Anterior cingulate cortex (tissue), 58 donors: ENCODE results near the gene CILP.

Experiments
- DNase-seq, 58 donors: peaks; one replicate each; lab custom pipeline; 2025; lab: John Stamatoyannopoulos, UW

Gene CILP

DNA sequence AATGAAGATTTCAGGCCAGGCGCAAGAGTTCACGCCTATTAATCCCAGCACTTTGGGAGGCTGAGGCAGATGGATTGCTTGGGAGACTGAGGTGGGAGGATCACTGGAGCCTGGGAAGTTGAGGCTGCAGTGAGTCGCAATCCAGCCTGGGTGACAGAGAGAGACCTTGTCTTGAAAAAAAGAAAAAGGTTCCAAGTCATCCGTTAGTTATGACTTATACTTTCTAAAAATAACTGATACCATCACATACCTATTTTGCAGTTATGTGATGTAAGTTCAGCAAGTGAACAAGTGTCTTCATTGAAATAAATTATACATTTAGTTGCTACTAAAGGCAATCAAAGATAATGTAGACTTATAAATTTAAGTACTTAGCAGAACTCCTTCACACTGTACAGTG lies 48.2 kb downstream of the CILP start:
- no peak for DNase-seq

DNA sequence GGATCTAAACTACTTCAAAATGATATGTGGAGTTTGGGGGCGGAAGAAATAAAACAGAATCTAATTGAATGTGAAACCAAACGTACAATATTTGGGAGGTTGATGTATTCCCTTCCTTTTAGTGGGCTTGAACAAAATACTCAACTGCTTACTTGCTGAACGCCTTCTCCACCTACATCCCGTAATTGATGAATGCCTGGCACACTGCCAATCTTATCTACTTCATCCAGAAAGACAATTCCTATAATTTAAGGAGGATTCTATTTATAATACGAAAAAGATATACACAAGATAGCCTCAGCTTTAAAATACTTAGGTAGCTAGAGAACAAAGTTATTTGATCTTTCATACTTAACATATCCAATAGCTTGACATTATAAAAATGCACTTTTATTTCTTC lies 54.6 kb downstream of the CILP start:
- no peak for DNase-seq

DNA sequence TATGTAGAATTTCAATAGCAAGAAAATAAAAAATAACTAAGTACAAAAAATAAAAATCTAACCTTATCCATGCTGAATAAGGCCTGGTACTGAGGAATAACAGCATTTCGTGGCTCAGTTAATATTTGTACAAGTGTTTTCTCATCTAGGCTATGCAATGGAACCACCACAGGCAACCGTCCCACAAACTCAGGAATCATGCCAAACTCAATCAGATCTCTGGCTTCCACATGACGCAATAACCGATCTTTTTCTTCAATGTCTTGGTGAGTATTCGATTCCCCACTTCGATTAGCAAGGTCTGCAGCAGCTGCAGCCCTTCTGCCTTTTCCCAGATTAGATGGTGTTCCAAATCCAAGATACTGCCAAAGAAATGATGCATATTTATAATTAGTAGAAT lies 56.6 kb downstream of the CILP start:
- DNase-seq: no peak

DNA sequence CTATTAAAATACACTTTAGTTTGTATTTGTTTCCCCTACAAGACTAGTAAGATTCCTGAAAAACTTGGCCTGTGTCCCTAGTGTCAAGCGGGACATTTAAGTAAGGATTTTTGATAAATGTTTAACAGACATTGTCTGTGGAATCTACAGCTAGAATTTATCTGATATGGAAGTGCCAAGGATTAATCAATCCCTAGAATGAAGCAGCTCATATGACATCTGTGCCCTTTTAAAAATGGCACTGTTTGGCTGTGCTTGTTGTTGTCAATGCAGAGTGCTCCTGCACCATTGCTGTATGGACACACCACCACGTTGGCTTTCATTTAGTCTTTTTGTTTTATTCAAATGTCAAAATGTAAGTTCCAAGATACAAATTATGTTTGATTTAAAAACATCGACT lies 63.4 kb downstream of the CILP start:
- DNase-seq: no peak

DNA sequence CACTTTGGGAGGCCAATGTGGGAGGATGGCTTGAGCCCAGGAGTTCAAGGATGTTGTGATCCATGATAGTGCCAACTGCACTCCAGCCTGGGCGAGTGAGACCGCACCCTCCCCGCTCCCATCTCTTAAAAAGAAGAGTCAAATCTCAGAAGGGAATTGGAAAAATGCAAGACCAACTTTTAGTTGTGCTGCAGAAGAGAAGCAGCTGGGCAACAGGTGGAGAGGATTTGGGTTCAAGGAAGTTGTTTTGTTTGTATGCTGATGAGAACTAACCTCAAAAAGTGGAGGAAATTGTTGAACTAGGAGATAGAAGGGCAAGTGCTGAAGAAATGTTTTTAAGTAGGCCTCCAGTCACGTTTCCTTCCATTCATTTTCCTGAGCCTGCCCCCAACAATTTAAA lies 64.8 kb downstream of the CILP start:
- DNase-seq: no peak
